HepG2 (cell line): Measurements from ENCODE around the gene IQCC. TPM values are rescaled to one million over a fixed set of nuclear protein-coding genes. Genes with fewer than 3 reads are reported as not detected.

Experiments
- ATAC-seq: fragments of 200-7000 bp; cut with Tn5 transposase; 3 replicates; pipeline ENCODE4 v1.9.1; 2020; ENCODE audit warnings: mild to moderate bottlenecking, moderate library complexity
- BruUV-seq: library from RNA; stranded (reverse); fragments of 400-500 nt; replicated peaks from 2 replicates; lab custom pipeline; 2021; lab: Mats Ljungman, UMichigan
- CTCF ChIA-PET: fragments of 300-600 bp; formaldehyde crosslinking; extraction: SDS; loops from one replicate; lab custom pipeline; 2021; ENCODE audit warnings: low total read pairs, inconsistent platforms, low intra/inter-chr PET ratio; lab: Yijun Ruan, JAX
- POLR2A ChIA-PET: fragments of 350-600 bp; sonication (Branson Sonifier 250); formaldehyde crosslinking; loops from one replicate; lab custom pipeline; 2020; ENCODE audit warnings: antibody characterized with exemption, inconsistent platforms; lab: Yijun Ruan, JAX
- DNase-seq: peaks from one replicate; pipeline ENCODE4 v3.0.0-alpha.2; 2015; ENCODE audit warnings: low spot score
- FAIRE-seq: peaks from 3 replicates; lab custom pipeline; 2011; peaks lifted over from hg19 to GRCh38; lab: Jason Lieb, UNC
- H2AFZ ChIP-seq: one replicate; pipeline ENCODE4 v1.6.1; 2011; ENCODE audit warnings: low read length, inconsistent platforms
- H3K27ac ChIP-seq: fragments of 300-600 bp; 3 replicates; pipeline ENCODE4 v1.8.0; 2011; ENCODE audit warnings: mixed run types, mild to moderate bottlenecking, mixed read lengths, low read length, inconsistent platforms; ENCODE audit not compliant: insufficient read depth; ENCODE audit errors: extremely low read length
- H3K27me3 ChIP-seq, 2 experiments: fragments of 200-600 bp in 1 of 2; 2 replicates in 1 of 2; 3 replicates in 1 of 2; pipeline versions ENCODE4 v1.6.0 to v1.8.0; 2011; ENCODE audit warnings: low read length in 2 of 2, mild to moderate bottlenecking in 2 of 2, moderate library complexity in 2 of 2, inconsistent platforms in 1 of 2; ENCODE audit not compliant: insufficient read depth in 2 of 2, control insufficient read depth in 1 of 2
- H3K36me3 ChIP-seq, 2 experiments: fragments of 200-600 bp in 1 of 2; replicated peaks in 1 of 2; 2 replicates in 1 of 2; 3 replicates in 1 of 2; pipeline versions ENCODE4 v1.5.1 to v1.8.0; 2011; ENCODE audit warnings: low read length in 2 of 2, inconsistent platforms in 1 of 2; ENCODE audit not compliant: insufficient read depth in 2 of 2, control insufficient read depth in 1 of 2
- H3K4me1 ChIP-seq: 2 replicates; pipeline ENCODE4 v1.5.1; 2012; ENCODE audit warnings: low read length, inconsistent platforms; ENCODE audit not compliant: insufficient read depth
- H3K4me2 ChIP-seq: 2 replicates; pipeline ENCODE4 v1.6.0; 2011; ENCODE audit warnings: low read depth, low read length, inconsistent platforms
- H3K4me3 ChIP-seq, 3 experiments: fragments of 200-600 bp in 1 of 3; sonication (generic), shearing (Covaris generic) in 1 of 3; replicated peaks in 1 of 3; 2 replicates each; pipeline ENCODE4 v1.5.1; 2011 to 2016; ENCODE audit warnings: low read length in 3 of 3, inconsistent platforms in 2 of 3, low read depth in 2 of 3, mild to moderate bottlenecking in 2 of 3, control low read depth in 1 of 3, mixed read lengths in 1 of 3; ENCODE audit not compliant: insufficient read depth in 1 of 3
- H3K79me2 ChIP-seq: one replicate; pipeline ENCODE4 v1.6.1; 2011; ENCODE audit warnings: low read length, inconsistent platforms; ENCODE audit not compliant: insufficient read depth
- H3K9ac ChIP-seq: 2 replicates; pipeline ENCODE4 v1.6.0; 2011; ENCODE audit warnings: mild to moderate bottlenecking, low read depth, low read length, inconsistent platforms; ENCODE audit not compliant: insufficient read depth
- H3K9me3 ChIP-seq: 2 replicates; pipeline ENCODE4 v1.5.1; 2012; ENCODE audit warnings: mild to moderate bottlenecking, low read length
- H4K20me1 ChIP-seq: 2 replicates; pipeline ENCODE4 v1.6.0; 2011; ENCODE audit warnings: inconsistent platforms, mild to moderate bottlenecking, low read length, moderate library complexity; ENCODE audit not compliant: insufficient read depth
- FOXA3 ChIP-seq: IDR thresholded peaks from 2 replicates; pipeline ENCODE4 v1.6.1; 2016; ENCODE audit warnings: missing genetic modification reagents, missing compliant biosample characterization
- GPN1 ChIP-seq: sonication (generic); formaldehyde crosslinking; IDR thresholded peaks from 2 replicates; pipeline ENCODE4 v1.5.1; 2020; ENCODE audit warnings: missing genetic modification reagents, borderline replicate concordance
- KLF15 ChIP-seq: sonication (generic); formaldehyde crosslinking; IDR thresholded peaks from 2 replicates; pipeline ENCODE4 v1.8.1; 2023; ENCODE audit warnings: borderline replicate concordance, mild to moderate bottlenecking, inconsistent platforms, missing genetic modification reagents, mixed read lengths
- NCOA5 ChIP-seq: sonication (generic); formaldehyde crosslinking; IDR thresholded peaks from 2 replicates; pipeline ENCODE4 v1.4.0; 2020; ENCODE audit warnings: missing genetic modification reagents
- PHF20 ChIP-seq: sonication (generic); formaldehyde crosslinking; IDR thresholded peaks from 2 replicates; pipeline ENCODE4 v1.5.0; 2020; ENCODE audit warnings: mild to moderate bottlenecking, missing genetic modification reagents
- SYNCRIP ChIP-seq: fragments of 200-400 bp; formaldehyde crosslinking; IDR thresholded peaks from 2 replicates; pipeline ENCODE4 v1.6.1; 2018; ENCODE audit warnings: mild to moderate bottlenecking, low read depth, low read length; ENCODE audit not compliant: insufficient read depth
- ZBTB26 ChIP-seq: IDR thresholded peaks from 2 replicates; pipeline ENCODE4 v1.6.1; 2016; ENCODE audit warnings: missing compliant biosample characterization, missing genetic modification reagents, borderline replicate concordance
- ZHX2 ChIP-seq, 2 experiments: sonication (generic) in 1 of 2; formaldehyde crosslinking in 1 of 2; IDR thresholded peaks; 2 replicates each; pipeline versions ENCODE4 v1.6.1 to v1.9.0; 2014 to 2022; ENCODE audit warnings: antibody characterized with exemption in 1 of 2, borderline replicate concordance in 1 of 2, inconsistent platforms in 1 of 2, low read depth in 1 of 2, missing genetic modification reagents in 1 of 2
- ZNF136 ChIP-seq: sonication (generic); formaldehyde crosslinking; IDR thresholded peaks from 2 replicates; pipeline ENCODE4 v1.8.1; 2022; ENCODE audit warnings: low read depth, mild to moderate bottlenecking, moderate library complexity, missing genetic modification reagents
- ZNF772 ChIP-seq: sonication (generic); formaldehyde crosslinking; IDR thresholded peaks from 2 replicates; pipeline ENCODE4 v1.5.0; 2020; ENCODE audit warnings: mild to moderate bottlenecking, missing genetic modification reagents
- WGBS: methylation state at CpG from one replicate; pipeline ENCODE4 v1.1.6; 2017; ENCODE audit warnings: low lambda C conversion rate; 5-methylcytosine and 5-hydroxymethylcytosine counted together
- in situ Hi-C: cut with HindIII; loops from 2 replicates; pipeline ENCODE4 v1.10.0; 2017; ENCODE audit warnings: low pct_unique_long_range_greater_than_20kb; ENCODE audit not compliant: extremely low pct_ligation_motif_present
- intact Hi-C: fragments of 100-400 bp; cut with micrococcal nuclease; formaldehyde crosslinking; loops from one replicate; pipeline ENCODE4 v1.10.0; 2022; ENCODE audit not compliant: unreplicated experiment
- polyA plus RNA-seq, 8 experiments: library from polyadenylated mRNA; depleted of rRNA in 3 of 8; stranded (reverse) in 7 of 8; unstranded in 1 of 8; fragments of >200 nt; fragmentation: Illumina TruSeq in 4 of 8; extraction: Trizol in 4 of 8; gene quantifications; 2 replicates each; pipeline versions ENCODE4 v1.2.1 to v1.2.3, GENCODE V29; 2011 to 2016; ENCODE audit warnings: low read depth in 4 of 8, missing spikeins in 1 of 8, mixed read lengths in 1 of 8; ENCODE audit not compliant: insufficient read depth in 1 of 8
- total RNA-seq, 5 experiments: library from RNA; depleted of rRNA; stranded (reverse); fragments of >200 nt; fragmentation: Illumina TruSeq; extraction: Trizol; gene quantifications; 2 replicates each; pipeline ENCODE4 v1.2.3, GENCODE V29; 2016; ENCODE audit warnings: low read depth in 1 of 5

The IQCC gene
- total and polyA plus RNA-seq, 2 of the 13 experiments (the other 11 are each of a cell fraction or from before 2014, with no cell fraction given) = 1.7 to 3.0 TPM

- TF ChIP-seq ZBTB26 = no peak
- TF ChIP-seq SYNCRIP = no peak
- no peak for TF ChIP-seq KLF15
- TF ChIP-seq NCOA5 (CRISPR knock-in tag) = no peak
Observed at GRCh38 chr1:32223683-32224082, 18.2 kb downstream of the IQCC start (continued).

- POLR2A ChIA-PET = interaction anchor here (0.6 kb wide), 1 partner anchor 67 kb away, joined by 3 read pairs; the partner anchor contains the start of gene HDAC1
- BruUV-seq = no TSS peak
Observed at GRCh38 chr1:32224285-32224684, 18.8 kb downstream of the IQCC start.

GRCh38 chr1:32228771-32229170 is 23.3 kb downstream of the IQCC start:
- FAIRE-seq = no peak
- Histone ChIP-seq H4K20me1 (no peaks in the 10 kb centered on the region), H3K9me3 (no peaks in the 10 kb centered on the region), H3K27ac (no peak overlapping the region), H3K36me3 (peaks cover 26 to 51% of the 10 kb centered on the region in 2 experiments), H3K4me1 (peaks cover 6% of the 10 kb centered on the region), H3K27me3 (no peaks in the 10 kb centered on the region), H3K4me3 (no peak overlapping the region), H2AFZ (no peak overlapping the region), H3K4me2 (no peak overlapping the region), H3K9ac (no peak overlapping the region), H3K79me2 (peaks cover 6% of the 10 kb centered on the region)
- DNase-seq = no peak
- in situ Hi-C loops (no loop called here), intact Hi-C loops (no loop called here)
- CTCF ChIA-PET = no interaction called here
- no TSS peak for BruUV-seq
- POLR2A ChIA-PET = interaction anchor here (3.3 kb wide), 1 partner anchor 13 kb away, joined by 12 read pairs; no protein-coding TSS in a partner anchor
- no peak for ATAC-seq
- WGBS = 94% methylated on average over 3 of the region's 3 CpGs
- TF ChIP-seq ZHX2 (IDR thresholded peaks at IDR 0.05; ENCODE audit: low read depth) (no peak), ZHX2 (CRISPR knock-in tag; IDR thresholded peaks at IDR 0.05; ENCODE audit: borderline replicate concordance) (no peak), ZNF772 (no peak), PHF20 (no peak), FOXA3 (no peak), ZNF136 (CRISPR knock-in tag) (no peak)

More at GRCh38 chr1:32224285-32224684, 18.8 kb downstream of the IQCC start:
- no peak overlapping the region for H3K27ac ChIP-seq
- H3K79me2 ChIP-seq = peaks cover 27% of the 10 kb centered on the region
- H3K9me3 ChIP-seq = no peaks in the 10 kb centered on the region
- WGBS = 81% methylated on average over 4 of the region's 4 CpGs
- in situ Hi-C loops (no loop called here), intact Hi-C loops (no loop called here)
- H3K9ac ChIP-seq = no peak overlapping the region
- H3K36me3 ChIP-seq = peaks cover 22 to 37% of the 10 kb centered on the region in 2 experiments
- ATAC-seq (no peak), DNase-seq (no peak), FAIRE-seq (no peak)
- H2AFZ ChIP-seq = no peak overlapping the region
- H4K20me1 ChIP-seq = no peaks in the 10 kb centered on the region; the same call in 1 of the 2 replicates
- H3K4me3 ChIP-seq = no peak overlapping the region
- H3K4me1 ChIP-seq = peaks cover 29% of the 10 kb centered on the region
- H3K4me2 ChIP-seq = peak overlapping the region; percentile 91
- CTCF ChIA-PET = no interaction called here
- no peaks in the 10 kb centered on the region; a peak in 2 of 5 replicates for H3K27me3 ChIP-seq
- TF ChIP-seq GPN1 = no peak
